ENCODE measurements around the gene AMBRA1.

AMBRA1 gene

DNA sequence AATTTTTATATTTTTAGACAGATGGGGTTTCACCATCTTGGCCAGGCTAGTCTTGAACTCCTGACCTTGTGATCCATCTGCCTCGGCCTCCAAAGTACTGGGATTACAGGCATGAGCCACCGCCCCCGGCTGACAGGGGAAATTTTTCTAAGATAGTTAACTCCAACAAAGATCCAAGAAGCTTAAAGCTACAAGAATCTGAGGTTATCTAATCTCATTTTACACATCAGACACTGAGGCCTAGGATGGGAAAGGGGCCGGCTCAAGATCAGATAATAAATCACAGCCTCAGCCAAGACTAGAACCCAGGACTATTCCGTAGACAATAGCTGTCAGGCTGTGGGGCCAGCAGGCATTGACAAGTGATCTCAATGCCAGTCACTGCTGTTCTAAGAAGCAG lies 94.0 kb downstream of the AMBRA1 start:
- no peak overlapping the region for H3K4me3 ChIP-seq (ENCODE audit: low read depth, low read length)
- no peak for DNase-seq (ENCODE audit: low read depth, low spot score)
- in situ Hi-C loops (cut with HindIII; ENCODE audit: low sequenced_read_pairs) = no loop called here
- TF ChIP-seq, protein P1, sequence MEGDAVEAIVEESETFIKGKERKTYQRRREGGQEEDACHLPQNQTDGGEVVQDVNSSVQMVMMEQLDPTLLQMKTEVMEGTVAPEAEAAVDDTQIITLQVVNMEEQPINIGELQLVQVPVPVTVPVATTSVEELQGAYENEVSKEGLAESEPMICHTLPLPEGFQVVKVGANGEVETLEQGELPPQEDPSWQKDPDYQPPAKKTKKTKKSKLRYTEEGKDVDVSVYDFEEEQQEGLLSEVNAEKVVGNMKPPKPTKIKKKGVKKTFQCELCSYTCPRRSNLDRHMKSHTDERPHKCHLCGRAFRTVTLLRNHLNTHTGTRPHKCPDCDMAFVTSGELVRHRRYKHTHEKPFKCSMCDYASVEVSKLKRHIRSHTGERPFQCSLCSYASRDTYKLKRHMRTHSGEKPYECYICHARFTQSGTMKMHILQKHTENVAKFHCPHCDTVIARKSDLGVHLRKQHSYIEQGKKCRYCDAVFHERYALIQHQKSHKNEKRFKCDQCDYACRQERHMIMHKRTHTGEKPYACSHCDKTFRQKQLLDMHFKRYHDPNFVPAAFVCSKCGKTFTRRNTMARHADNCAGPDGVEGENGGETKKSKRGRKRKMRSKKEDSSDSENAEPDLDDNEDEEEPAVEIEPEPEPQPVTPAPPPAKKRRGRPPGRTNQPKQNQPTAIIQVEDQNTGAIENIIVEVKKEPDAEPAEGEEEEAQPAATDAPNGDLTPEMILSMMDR (IDR thresholded peaks at IDR 0.05; ENCODE audit: low read depth, low read length) = no peak

DNA sequence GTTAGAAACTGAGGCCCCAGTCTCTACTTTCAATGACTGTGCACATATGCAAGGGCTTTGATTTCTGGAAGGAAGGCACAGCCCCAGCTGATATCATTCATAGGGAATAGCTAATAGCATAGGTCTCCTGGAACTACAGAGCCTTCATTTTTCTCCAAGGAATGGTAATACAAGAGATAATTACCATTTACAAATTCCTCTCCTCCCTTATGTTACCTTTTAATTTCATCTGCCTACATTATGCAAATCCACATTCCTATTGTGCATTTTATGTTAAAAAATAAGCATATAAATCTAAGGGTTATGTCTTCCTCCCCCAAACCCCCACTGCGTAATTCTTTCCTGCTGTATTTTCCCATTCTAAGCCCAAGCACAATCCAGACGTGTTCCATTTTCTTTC lies 94.9 kb downstream of the AMBRA1 start:
- no peak for DNase-seq (ENCODE audit: low read depth, low spot score)
- TF ChIP-seq, protein P1 (IDR thresholded peaks at IDR 0.05; ENCODE audit: low read depth, low read length) = no peak
- in situ Hi-C loops (cut with HindIII; ENCODE audit: low sequenced_read_pairs) = no loop called here
- no peak overlapping the region for H3K4me3 ChIP-seq (ENCODE audit: low read depth, low read length)

DNA sequence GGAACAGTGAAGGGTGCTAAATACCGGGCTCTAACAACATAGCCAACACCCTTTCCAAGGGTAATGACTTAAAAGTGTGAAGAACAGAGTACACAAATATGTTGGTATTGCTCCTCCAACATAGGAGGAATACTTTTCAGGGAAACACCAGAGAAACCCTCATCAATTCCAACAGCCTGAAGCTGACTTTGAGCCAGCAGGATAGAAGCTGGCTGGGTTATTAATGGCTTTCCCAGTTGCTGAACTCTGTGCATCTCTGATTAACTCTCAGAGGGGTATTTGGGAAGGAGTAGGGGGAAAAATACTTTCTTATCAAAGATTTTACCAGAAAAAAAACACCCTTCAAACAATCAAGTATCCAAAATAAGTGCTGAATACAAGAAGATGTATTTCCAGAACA lies 95.6 kb downstream of the AMBRA1 start:
- TF ChIP-seq, protein P1 (IDR thresholded peaks at IDR 0.05; ENCODE audit: low read depth, low read length) = no peak
- no peak for DNase-seq (ENCODE audit: low read depth, low spot score)
- in situ Hi-C loops (cut with HindIII; ENCODE audit: low sequenced_read_pairs) = no loop called here
- H3K4me3 ChIP-seq (ENCODE audit: low read depth, low read length) = no peak overlapping the region

DNA sequence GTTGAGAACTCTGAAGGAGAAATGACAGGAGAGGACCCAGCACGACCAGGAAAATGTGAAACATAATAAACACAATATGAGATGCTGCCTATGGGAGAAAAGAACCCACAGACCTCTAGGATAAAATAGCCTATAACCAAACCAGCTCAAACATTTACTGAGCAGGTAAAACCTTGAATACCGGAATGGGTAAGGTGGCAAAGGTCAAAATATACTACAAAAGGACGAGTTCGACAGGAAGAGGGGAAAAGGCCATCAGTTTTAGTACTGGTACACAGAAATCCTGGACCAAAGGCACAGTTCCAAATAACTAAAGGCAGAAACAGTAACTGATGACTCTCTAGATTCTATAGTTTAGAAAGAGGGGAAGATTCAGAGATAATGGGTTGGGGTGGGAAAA lies 96.3 kb downstream of the AMBRA1 start:
- in situ Hi-C loops (cut with HindIII; ENCODE audit: low sequenced_read_pairs) = no loop called here
- no peak overlapping the region for H3K4me3 ChIP-seq (ENCODE audit: low read depth, low read length)
- TF ChIP-seq, protein P1 (IDR thresholded peaks at IDR 0.05; ENCODE audit: low read depth, low read length) = no peak
- DNase-seq (ENCODE audit: low read depth, low spot score) = no peak

- TF ChIP-seq, protein P1 (IDR thresholded peaks at IDR 0.05; ENCODE audit: low read depth, low read length) = no peak
- in situ Hi-C loops (cut with HindIII; ENCODE audit: low sequenced_read_pairs) = no loop called here
- H3K4me3 ChIP-seq (ENCODE audit: low read depth, low read length) = no peak overlapping the region
- no peak for DNase-seq (ENCODE audit: low read depth, low spot score)
Observed at GRCh38 chr11:46493791-46494190, 100.0 kb downstream of the AMBRA1 start.

GRCh38 chr11:46492532-46492931 lies 101.3 kb downstream of the AMBRA1 start:
- H3K4me3 ChIP-seq (ENCODE audit: low read depth, low read length) = no peak overlapping the region
- DNase-seq (ENCODE audit: low read depth, low spot score) = no peak
- TF ChIP-seq, protein P1 (IDR thresholded peaks at IDR 0.05; ENCODE audit: low read depth, low read length) = no peak
- in situ Hi-C loops (cut with HindIII; ENCODE audit: low sequenced_read_pairs) = no loop called here
